IMR-90 (cell line): Measurements from ENCODE around the gene CGB5. TPM values are rescaled to one million over a fixed set of nuclear protein-coding genes. Genes with fewer than 3 reads are reported as not detected.

ENCODE experiments used
- ATAC-seq: fragments of 200-7000 bp; cut with Tn5 transposase; 2 replicates; pipeline ENCODE4 v1.9.1; 2020; ENCODE audit warnings: low read depth, mild to moderate bottlenecking, moderate library complexity
- BruUV-seq: library from RNA; stranded (reverse); fragments of 400-500 nt; replicated peaks from 2 replicates; lab custom pipeline; 2021; lab: Mats Ljungman, UMichigan
- CTCF ChIA-PET: fragments of 300-600 bp; formaldehyde crosslinking; extraction: SDS; loops from one replicate; lab custom pipeline; 2021; ENCODE audit warnings: antibody characterized with exemption; lab: Yijun Ruan, JAX
- POLR2A ChIA-PET: fragments of 300-600 bp; sonication (Branson Sonifier 250); formaldehyde crosslinking; loops from one replicate; lab custom pipeline; 2022; ENCODE audit warnings: antibody characterized with exemption; ENCODE audit not compliant: unreplicated experiment; lab: Charles Lee
- DNase-seq: peaks from one replicate; pipeline ENCODE4 v3.0.0; 2013
- H2AFZ ChIP-seq: replicated peaks from 2 replicates; pipeline ENCODE3; 2013; ENCODE audit warnings: low read length, mild to moderate bottlenecking; ENCODE audit not compliant: poor library complexity
- H2AK5ac ChIP-seq: 2 replicates; pipeline ENCODE4 v1.6.1; 2013; ENCODE audit warnings: low read depth, low read length, inconsistent platforms
- H2AK9ac ChIP-seq: replicated peaks from 2 replicates; pipeline ENCODE3; 2013; ENCODE audit warnings: mild to moderate bottlenecking, low read depth, low read length, moderate library complexity; ENCODE audit not compliant: poor library complexity
- H2BK120ac ChIP-seq: 2 replicates; pipeline ENCODE4 v1.6.1; 2013; ENCODE audit warnings: low read depth, low read length, inconsistent platforms
- H2BK15ac ChIP-seq: 3 replicates; pipeline ENCODE4 v1.6.1; 2013; ENCODE audit warnings: low read depth, low read length, inconsistent platforms
- H2BK20ac ChIP-seq: 2 replicates; pipeline ENCODE4 v1.6.1; 2013; ENCODE audit warnings: low read depth, mild to moderate bottlenecking, inconsistent platforms, low read length, moderate library complexity
- H2BK5ac ChIP-seq: 2 replicates; pipeline ENCODE4 v1.6.1; 2013; ENCODE audit warnings: mild to moderate bottlenecking, low read depth, low read length, inconsistent platforms; ENCODE audit not compliant: poor library complexity, severe bottlenecking
- H3K14ac ChIP-seq: replicated peaks from 2 replicates; pipeline ENCODE4 v1.6.1; 2013; ENCODE audit warnings: low read depth, low read length, inconsistent platforms
- H3K18ac ChIP-seq: 2 replicates; pipeline ENCODE4 v1.6.1; 2013; ENCODE audit warnings: low read depth, low read length, control low read depth
- H3K23ac ChIP-seq: 2 replicates; pipeline ENCODE4 v1.6.1; 2013; ENCODE audit warnings: low read depth, low read length, inconsistent platforms
- H3K27ac ChIP-seq: 2 replicates; pipeline ENCODE4 v1.5.1; 2013; ENCODE audit warnings: mild to moderate bottlenecking, control low read depth, low read length; ENCODE audit not compliant: insufficient read depth
- H3K27me3 ChIP-seq: 2 replicates; pipeline ENCODE4 v1.6.1; 2013; ENCODE audit warnings: low read length; ENCODE audit not compliant: control insufficient read depth, insufficient read depth
- H3K36me3 ChIP-seq: 2 replicates; pipeline ENCODE4 v1.6.1; 2013; ENCODE audit warnings: low read length, mixed read lengths; ENCODE audit not compliant: control insufficient read depth, insufficient read depth
- H3K4ac ChIP-seq: 2 replicates; pipeline ENCODE4 v1.6.1; 2013; ENCODE audit warnings: low read depth, low read length, inconsistent platforms
- H3K4me1 ChIP-seq: 2 replicates; pipeline ENCODE4 v1.6.1; 2013; ENCODE audit warnings: low read length, mixed read lengths; ENCODE audit not compliant: control insufficient read depth, insufficient read depth
- H3K4me2 ChIP-seq: 2 replicates; pipeline ENCODE4 v1.6.1; 2013; ENCODE audit warnings: low read depth, mild to moderate bottlenecking, control low read depth, low read length, moderate library complexity
- H3K4me3 ChIP-seq: 2 replicates; pipeline ENCODE4 v1.5.1; 2013; ENCODE audit warnings: low read depth, mild to moderate bottlenecking, control low read depth, low read length, moderate library complexity; ENCODE audit not compliant: insufficient read depth
- H3K56ac ChIP-seq: 2 replicates; pipeline ENCODE4 v1.6.1; 2013; ENCODE audit warnings: low read length, inconsistent platforms; ENCODE audit not compliant: insufficient read depth; ENCODE audit errors: extremely low read depth
- H3K79me1 ChIP-seq, 2 experiments: 2 replicates each; pipeline ENCODE4 v1.6.1; 2013; ENCODE audit warnings: low read length in 2 of 2, inconsistent platforms in 1 of 2, low read depth in 1 of 2
- H3K9ac ChIP-seq: 2 replicates; pipeline ENCODE4 v1.6.1; 2013; ENCODE audit warnings: low read depth, low read length, control low read depth
- H3K9me1 ChIP-seq: 2 replicates; pipeline ENCODE4 v1.6.1; 2013; ENCODE audit warnings: low read length, inconsistent platforms; ENCODE audit not compliant: insufficient read depth
- H3K9me3 ChIP-seq: 2 replicates; pipeline ENCODE4 v1.6.1; 2013; ENCODE audit warnings: low read length; ENCODE audit not compliant: control insufficient read depth, insufficient read depth
- H4K20me1 ChIP-seq: 2 replicates; pipeline ENCODE4 v1.6.1; 2013; ENCODE audit warnings: low read length, inconsistent platforms; ENCODE audit not compliant: insufficient read depth
- H4K5ac ChIP-seq: 2 replicates; pipeline ENCODE4 v1.6.1; 2013; ENCODE audit warnings: mild to moderate bottlenecking, low read depth, low read length, control low read depth
- H4K8ac ChIP-seq, 2 experiments: 2 replicates each; pipeline ENCODE4 v1.6.1; 2013; ENCODE audit warnings: low read depth in 2 of 2, low read length in 2 of 2, control low read depth in 1 of 2, inconsistent platforms in 1 of 2
- H4K91ac ChIP-seq: 2 replicates; pipeline ENCODE4 v1.6.1; 2013; ENCODE audit warnings: low read depth, low read length, inconsistent platforms; ENCODE audit not compliant: insufficient read depth
- ELK1 ChIP-seq: fragments of 150-350 bp; IDR thresholded peaks from 2 replicates; pipeline ENCODE4 v1.6.1; 2016; ENCODE audit warnings: low read depth, mild to moderate bottlenecking, low read length, moderate library complexity, borderline replicate concordance
- MXI1 ChIP-seq: IDR thresholded peaks from 2 replicates; pipeline ENCODE4 v1.6.1; 2012; ENCODE audit warnings: low read depth, mild to moderate bottlenecking, low read length, moderate library complexity, borderline replicate concordance
- WGBS, 2 experiments: methylation state at CpG; one replicate each; pipeline versions ENCODE4 v1.1.5 to v1.1.7; 2013; ENCODE audit warnings: missing lambda C conversion rate in 2 of 2; ENCODE audit not compliant: insufficient read length in 1 of 2; ENCODE audit errors: extremely low coverage in 2 of 2; 5-methylcytosine and 5-hydroxymethylcytosine counted together
- dilution Hi-C: fragments of 300-500 bp; cut with HindIII; formaldehyde crosslinking; loops from one replicate; pipeline ENCODE4 v1.14.3; 2018; ENCODE audit warnings: low sequenced_read_pairs; ENCODE audit not compliant: unreplicated experiment
- in situ Hi-C: fragments of 300-500 bp; cut with MboI; formaldehyde crosslinking; loops from 3 replicates; pipeline ENCODE4 v1.14.3; 2019; ENCODE audit warnings: low sequenced_read_pairs, inconsistent platforms, mixed read lengths
- intact Hi-C: fragments of 100-400 bp; cut with micrococcal nuclease; formaldehyde crosslinking; loops from 2 replicates; pipeline ENCODE4 v1.10.0; 2022
- polyA plus RNA-seq, 3 experiments: library from polyadenylated mRNA; depleted of rRNA; stranded (reverse); fragments of >200 nt; gene quantifications; 2 replicates each; pipeline ENCODE4 v1.2.3, GENCODE V29; 2012; ENCODE audit warnings: low replicate concordance in 1 of 3
- total RNA-seq: library from RNA; depleted of rRNA; stranded (reverse); fragments of >200 nt; gene quantifications from 2 replicates; pipeline ENCODE4 v1.2.3, GENCODE V29; 2012

CGB5 gene
- total and polyA plus RNA-seq, 2 of the 4 experiments (the other 2 are of a cell fraction) = not detected

GRCh38 chr19:49061445-49061844 lies 17.8 kb downstream of the CGB5 start:
- no peak overlapping the region for H2AFZ ChIP-seq
- CTCF ChIA-PET = no interaction called here

More at GRCh38 chr19:49061445-49061844, 17.8 kb downstream of the CGB5 start:
- H3K4ac ChIP-seq = no peak overlapping the region
- H3K4me1 ChIP-seq = peaks cover 5% of the 10 kb centered on the region; the same call in 1 of the 2 replicates
- intact Hi-C loops (no loop called here), in situ Hi-C loops (no loop called here), dilution Hi-C loops (no loop called here)
- no peaks in the 10 kb centered on the region for H3K9me1 ChIP-seq
- H4K5ac ChIP-seq = no peak overlapping the region
- no peak overlapping the region for H4K8ac ChIP-seq
- H3K9ac ChIP-seq = no peak overlapping the region
- no peak overlapping the region for H3K4me2 ChIP-seq
- H3K23ac ChIP-seq = no peak overlapping the region
- no peak overlapping the region for H2BK5ac ChIP-seq
- no peak overlapping the region for H4K91ac ChIP-seq
- BruUV-seq = no TSS peak
- peaks cover 32% of the 10 kb centered on the region for H3K27me3 ChIP-seq
- WGBS, 2 experiments = 74% methylated on average over 9 of the region's 25 CpGs; no CpG with 5 or more reads in 1 of the 2 experiments
- H3K4me3 ChIP-seq = no peak overlapping the region
- no peak for DNase-seq
- TF ChIP-seq MXI1 (no peak), ELK1 (no peak)
- H2BK15ac ChIP-seq = no peak overlapping the region
- no peak overlapping the region for H2AK5ac ChIP-seq
- H3K56ac ChIP-seq = no peak overlapping the region
- POLR2A ChIA-PET = interaction anchor here (0.5 kb wide), 1 partner anchor 26 kb away, joined by 7 read pairs; no protein-coding TSS in a partner anchor
- no peaks in the 10 kb centered on the region for H3K9me3 ChIP-seq
- ATAC-seq = no peak
- H3K18ac ChIP-seq = no peak overlapping the region
- no peak overlapping the region for H2BK20ac ChIP-seq
- no peak overlapping the region for H3K14ac ChIP-seq
- no peak overlapping the region for H2BK120ac ChIP-seq
- no peaks in the 10 kb centered on the region for H4K20me1 ChIP-seq
- no peak overlapping the region for H2AK9ac ChIP-seq
- peaks cover 0 to 5% of the 10 kb centered on the region in 2 experiments; a peak in 3 of 4 replicates for H3K79me1 ChIP-seq
- no peaks in the 10 kb centered on the region for H3K36me3 ChIP-seq
- H3K27ac ChIP-seq = no peak overlapping the region
